SU-DHL-6 (cell line): ENCODE data around the gene S100A1.
"Not testable (repeated sequence)": the region's sequence is repeated elsewhere in the genome, so short reads cannot be mapped to it uniquely, and the experiment has no call there.

Source experiments
- CTCF ChIP-seq: fragments of 200-600 bp; sonication (generic); IDR thresholded peaks from one replicate; pipeline ENCODE4 v1.5.1; 2017; ENCODE audit warnings: antibody characterized with exemption, mild to moderate bottlenecking, low read length, moderate library complexity; ENCODE audit not compliant: insufficient read depth, poor library complexity, severe bottlenecking
- EZH2phosphoT487 ChIP-seq: fragments of 200-600 bp; sonication (generic), shearing (Covaris generic); conservative IDR thresholded peaks from 2 replicates; pipeline ENCODE4 v1.6.1; 2018; ENCODE audit warnings: mild to moderate bottlenecking, antibody characterized with exemption, low read length, moderate library complexity, mixed read lengths

- not testable (repeated sequence) for TF ChIP-seq CTCF, EZH2phosphoT487
These were observed 45.4 kb upstream of the S100A1 start for GRCh38 chr1:153582836-153583235.
